COR-L47 (cell line): ENCODE results near the gene LRRC10.

ENCODE experiments used
- DNase-seq: peaks from one replicate; lab custom pipeline; 2025; lab: John Stamatoyannopoulos, UW

LRRC10 gene

GRCh38 chr12:69610729-69611128 is at the start of gene LRRC10:
Gene LRRC10, minus strand, starts transcription at chr12:69610907. Its CDS starts 69 bp downstream, at chr12:69610838.
- DNase-seq = no peak

DNA sequence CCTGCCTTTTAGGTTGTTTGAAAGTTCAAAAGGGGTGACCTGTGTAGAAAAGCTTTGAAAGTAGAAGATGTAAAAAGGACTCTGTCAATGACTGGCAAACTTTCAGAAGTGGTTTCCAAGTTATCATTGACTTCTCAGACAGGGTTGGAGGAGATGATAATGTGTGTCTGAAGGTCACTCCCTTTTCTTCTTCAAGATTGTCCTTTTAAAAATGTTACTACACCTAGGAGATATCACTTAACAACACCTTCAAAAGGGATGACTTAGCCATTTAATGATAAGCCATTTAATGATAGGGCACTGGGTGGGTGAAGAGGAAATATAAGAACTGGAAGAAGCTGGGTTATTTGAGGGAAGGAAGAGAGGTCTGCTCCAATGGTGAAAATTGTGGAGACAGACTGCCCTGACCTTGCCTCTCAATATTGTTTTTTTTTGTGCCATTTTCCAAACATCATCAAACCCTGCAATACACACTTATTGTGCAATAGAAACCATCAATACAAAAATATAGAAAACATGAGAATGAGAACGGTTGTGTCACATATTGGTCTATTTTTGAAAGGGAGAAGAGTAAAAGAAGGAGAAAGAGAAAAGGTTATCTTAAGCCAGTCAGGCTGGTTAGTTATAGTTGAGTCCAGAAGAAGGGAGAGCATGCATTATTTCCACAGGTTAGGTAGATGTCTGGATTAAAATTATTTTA is 49.6 kb upstream of the LRRC10 start:
- DNase-seq = no peak

GRCh38 chr12:69658203-69658602 is 47.5 kb upstream of the LRRC10 start:
- DNase-seq = no peak

DNA sequence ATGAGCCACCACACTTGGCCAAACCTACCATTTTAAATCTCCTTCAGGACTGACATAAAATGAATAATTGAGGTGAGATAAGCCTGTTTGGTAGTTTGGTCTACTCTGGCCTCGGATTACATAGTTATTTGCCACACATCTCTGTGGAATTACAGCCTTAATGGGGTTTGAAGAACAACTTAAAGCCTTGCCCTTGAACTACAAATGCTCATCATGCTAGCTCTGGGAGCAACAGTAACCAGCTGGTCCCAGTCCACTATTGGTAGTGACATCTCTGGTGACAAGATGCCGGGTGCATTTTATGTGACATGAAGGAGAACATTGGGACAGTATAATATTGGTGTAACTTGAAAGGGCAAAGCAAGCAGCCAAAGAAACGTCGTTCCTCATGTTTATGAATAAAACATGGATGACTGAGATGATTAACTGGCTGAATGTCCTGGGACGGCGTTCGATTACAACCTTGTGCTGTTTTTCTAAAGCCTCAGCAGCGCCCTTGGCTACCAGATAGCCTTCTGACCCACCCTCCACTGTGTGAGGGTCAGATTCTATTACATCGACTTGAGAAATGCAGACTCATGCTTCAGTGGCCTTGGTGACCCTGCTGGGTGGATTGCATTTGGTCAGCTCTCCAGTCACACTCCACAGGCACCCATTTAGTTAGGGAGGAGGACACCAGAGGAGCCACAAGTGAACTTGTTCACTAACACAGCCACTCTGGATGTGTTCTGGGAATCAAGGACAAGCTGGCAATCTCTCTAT is 46.9 kb upstream of the LRRC10 start:
- no peak for DNase-seq

DNA sequence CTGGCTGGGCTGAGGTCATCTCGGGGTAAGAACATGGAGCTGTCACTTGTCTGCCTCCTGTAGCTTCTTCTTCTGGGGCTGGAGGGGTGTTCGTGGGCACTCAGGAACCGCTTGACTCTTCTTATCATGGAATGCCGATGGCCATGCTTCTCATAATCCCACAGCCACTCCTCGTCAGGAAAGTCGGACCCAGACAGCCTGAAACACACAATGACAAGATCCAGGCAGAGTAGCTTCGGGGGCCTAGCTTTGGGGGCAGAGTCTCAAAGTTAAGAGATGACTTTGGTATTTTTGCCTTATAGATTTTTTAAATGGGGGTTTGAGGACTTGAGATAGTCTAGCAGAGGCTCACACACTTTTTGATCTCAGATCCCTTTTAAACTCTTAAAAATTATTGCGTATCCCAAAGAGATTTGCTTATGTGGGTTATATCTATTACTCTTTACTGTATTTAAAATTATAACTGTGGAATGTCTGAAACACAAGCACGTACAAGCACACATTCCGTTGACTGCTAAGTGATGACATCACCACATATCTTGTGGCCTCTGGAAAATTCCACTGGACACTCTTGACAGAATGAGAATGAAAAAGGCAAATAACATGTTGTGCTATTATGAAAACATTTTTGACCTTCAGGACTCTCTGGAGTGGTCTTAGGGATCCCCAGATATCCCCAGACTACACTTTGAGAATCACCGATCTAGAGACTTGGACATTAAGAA is 45.1 kb upstream of the LRRC10 start:
- no peak for DNase-seq

DNA sequence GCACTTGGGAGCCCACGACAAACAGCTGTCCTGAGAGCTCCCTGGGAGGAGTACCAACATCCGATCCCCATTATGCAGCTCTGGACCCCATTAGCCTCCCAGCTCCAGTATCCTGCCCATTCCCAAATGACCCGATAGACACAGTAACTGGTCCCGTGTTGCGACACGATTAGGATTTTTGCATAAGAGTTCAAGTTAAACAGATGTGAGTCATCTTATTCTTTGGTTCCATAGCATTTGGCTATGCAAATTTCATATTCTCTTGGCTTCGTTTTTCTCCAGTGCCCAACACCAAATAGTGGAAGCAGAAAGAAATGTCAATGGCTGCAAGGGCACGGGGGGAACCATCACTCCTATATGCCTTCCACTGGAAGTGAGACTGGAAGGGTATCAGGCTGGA is 43.0 kb upstream of the LRRC10 start:
- no peak for DNase-seq

- no peak for DNase-seq
Measured at GRCh38 chr12:69651922-69652321, 41.2 kb upstream of the LRRC10 start.

GRCh38 chr12:69649529-69649928 is 38.8 kb upstream of the LRRC10 start:
- DNase-seq = no peak

DNA sequence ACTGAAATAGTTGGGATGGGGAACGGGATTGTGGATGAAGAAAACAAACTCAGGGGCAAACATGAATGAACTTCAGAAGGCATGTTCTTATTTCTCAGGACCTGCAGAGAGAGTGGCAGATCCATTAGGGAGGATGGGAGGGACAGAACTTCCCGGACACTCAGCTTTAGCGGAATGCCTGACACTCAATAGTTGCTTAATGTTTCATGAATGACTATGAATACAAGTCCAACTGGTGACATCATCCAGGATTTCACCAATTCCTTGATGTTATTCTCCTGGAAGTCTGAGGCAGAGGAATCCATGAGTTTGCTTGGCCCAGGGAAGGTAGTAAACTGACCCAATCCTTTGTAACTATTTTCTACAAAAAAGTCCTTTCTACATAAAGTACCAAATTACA is 37.8 kb upstream of the LRRC10 start:
- no peak for DNase-seq

DNA sequence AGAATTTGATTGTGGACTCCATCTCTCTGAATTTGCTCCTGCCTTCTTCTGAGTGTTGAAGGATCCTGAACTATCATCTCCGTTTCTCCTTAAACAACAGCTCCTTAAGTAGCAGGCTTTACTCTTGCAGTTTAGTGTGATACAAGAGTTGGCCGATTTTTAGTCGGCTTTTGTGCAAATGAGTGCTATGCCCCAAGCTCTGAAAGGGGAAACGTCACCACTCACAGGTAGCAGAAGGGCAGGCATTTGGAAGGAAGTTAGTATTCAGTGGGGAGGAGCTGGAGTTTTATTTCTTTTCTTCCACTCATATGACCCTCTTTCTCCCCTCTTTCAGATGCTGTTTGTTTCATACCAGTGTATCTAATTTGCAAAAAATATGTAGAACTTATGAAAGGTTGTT is 36.5 kb upstream of the LRRC10 start:
- DNase-seq = no peak

- no peak for DNase-seq
Measured at GRCh38 chr12:69645031-69645430, 34.3 kb upstream of the LRRC10 start.

GRCh38 chr12:69644511-69644910 is 33.8 kb upstream of the LRRC10 start:
- DNase-seq = no peak

DNA sequence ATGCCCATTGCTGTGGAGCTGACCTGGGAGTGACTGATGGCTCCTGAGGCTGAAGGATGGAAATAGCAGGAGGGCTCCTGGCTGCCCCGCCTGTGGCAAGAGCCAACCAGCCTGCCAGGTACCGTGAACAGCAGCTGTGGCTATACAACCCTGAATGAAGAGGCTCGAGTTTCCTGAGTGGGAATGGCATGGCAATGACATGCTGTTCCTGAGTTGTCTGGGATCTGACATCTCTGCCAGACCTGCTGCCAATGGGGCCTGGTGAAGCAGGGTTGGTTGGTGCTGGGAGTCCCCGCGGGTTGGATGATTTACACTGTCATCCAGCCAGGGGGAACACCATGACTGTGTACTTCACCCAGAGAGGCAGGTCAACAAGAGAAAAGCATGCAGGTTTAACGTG is 31.8 kb upstream of the LRRC10 start:
- DNase-seq = no peak

DNA sequence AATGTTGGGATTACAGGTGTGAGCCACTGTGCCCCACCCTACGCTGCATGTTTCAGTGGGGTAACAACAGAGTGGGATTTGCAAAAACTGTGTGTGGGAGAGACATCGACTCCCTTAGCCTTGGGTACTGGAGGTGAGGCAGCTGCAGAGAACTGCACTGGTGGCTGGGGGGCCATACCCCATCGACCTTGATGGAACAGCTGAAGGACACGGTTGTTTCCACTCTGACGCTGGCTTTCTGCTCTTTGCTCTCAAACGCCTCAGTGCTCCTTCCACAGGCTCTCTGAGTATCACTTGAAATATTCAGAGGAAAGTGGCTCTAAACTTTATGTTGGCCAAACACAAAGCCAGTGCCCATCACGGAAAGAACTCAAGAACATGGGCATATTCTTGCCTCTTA is 30.8 kb upstream of the LRRC10 start:
- no peak for DNase-seq

DNA sequence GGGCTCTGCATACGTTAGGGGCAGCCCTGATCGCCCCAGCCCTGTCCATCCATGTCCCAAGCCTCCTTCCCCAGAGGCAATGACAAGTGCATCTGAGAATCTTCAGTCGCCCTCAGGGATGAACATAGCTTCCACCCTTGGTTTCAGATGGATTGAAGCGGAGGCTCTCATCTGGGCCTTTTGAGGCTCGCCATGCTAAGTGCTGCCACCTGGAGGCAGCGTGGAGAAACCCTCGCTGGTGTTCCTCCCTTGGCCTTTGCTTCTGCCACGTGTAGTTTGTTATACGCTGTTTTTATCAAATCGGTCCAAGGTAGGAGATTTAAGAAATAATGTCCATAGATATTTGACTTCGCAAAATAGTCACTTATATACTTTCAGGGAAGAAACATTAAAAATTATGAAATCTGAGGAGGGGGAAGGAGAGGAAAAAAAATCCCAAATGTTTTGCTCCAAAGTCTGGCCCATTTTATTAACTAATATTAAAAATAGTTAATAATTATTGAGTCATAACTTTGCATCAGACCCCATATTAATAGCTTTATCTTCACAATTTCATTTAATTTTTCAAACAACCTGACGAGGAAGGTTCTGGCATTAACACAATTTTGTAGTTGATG is 28.8 kb upstream of the LRRC10 start:
- DNase-seq = peak; percentile 44

GRCh38 chr12:69633061-69633460 is 22.4 kb upstream of the LRRC10 start:
- DNase-seq = no peak

DNA sequence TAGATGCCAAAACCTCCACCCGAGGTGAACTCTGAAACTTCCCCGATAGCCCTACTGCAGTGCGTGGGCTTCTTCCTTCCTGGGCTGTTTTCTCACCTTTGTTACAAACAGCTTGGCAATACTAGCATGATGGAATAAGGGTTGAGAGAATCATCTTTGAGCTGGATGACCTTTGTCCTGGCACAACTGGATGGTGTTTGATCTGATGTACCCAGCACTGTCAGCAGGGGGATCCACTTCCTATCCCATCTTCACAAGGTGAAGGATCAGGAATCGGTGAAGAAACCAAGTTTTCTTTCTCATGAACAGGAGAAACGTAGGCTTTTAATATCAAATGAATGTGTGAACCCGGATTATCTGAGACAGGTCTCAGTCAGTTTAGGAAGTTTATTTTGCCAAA is 19.5 kb upstream of the LRRC10 start:
- DNase-seq = no peak

DNA sequence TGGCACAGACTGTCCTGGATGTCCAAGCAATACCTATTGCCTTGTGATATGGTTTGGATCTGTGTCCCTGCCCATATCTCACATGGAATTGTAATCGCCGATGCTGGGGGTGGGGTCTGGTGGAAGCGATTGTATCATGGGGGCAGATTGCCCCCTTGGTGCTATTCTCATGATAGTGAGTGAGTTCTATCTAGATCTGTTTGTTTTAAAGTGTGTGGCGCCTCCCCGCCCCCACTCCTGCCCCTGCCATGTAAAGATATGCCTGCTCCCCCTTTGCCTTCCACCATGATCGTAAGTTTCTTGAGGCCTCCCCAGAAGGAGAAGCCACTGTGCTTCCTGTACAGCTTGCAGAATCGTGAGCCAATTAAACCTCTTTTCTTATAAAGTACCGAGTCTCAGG is 16.8 kb upstream of the LRRC10 start:
- DNase-seq = no peak

DNA sequence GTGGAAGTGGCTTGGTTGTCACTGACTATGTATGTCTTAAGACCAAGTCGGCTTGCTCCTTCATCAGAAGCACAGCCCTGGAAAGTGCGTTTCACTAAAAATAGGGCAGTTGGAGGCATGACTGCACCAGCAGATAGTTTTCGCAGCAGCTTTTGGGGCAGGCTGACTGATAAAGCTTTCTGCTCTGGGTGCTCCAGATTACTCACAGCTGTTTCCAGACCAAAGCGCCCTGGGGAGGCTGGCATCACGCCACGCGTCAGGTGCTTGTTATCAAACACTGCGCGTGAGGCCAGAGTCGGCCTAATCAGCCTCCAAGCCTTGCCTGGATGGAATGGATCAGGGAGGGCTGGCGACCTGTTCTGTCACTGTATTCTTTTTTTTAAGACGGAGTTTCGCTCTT is 13.3 kb upstream of the LRRC10 start:
- peak; percentile 92 for DNase-seq

DNA sequence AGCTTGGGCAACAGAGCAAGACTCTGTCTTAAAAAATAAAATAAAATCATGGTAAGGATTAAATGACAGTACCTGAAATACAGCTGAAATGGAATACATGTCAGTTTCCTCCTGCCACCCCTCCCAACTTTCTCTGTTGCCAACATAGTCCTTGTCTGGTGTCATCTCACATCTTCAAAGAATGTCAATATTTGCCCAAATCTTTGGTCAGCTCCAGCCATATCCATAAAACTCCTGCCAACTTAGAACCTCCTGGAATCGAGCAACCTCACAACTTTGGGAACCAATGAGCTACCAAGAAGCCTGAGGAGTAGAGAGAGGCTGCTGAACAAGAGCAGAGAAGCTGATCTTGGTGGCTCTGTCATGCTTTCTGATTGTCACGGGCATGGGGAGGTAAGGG is 10.8 kb upstream of the LRRC10 start:
- no peak for DNase-seq

GRCh38 chr12:69620921-69621320 is 10.2 kb upstream of the LRRC10 start:
- DNase-seq = no peak

GRCh38 chr12:69620077-69620476 is 9.4 kb upstream of the LRRC10 start:
- DNase-seq = no peak

DNA sequence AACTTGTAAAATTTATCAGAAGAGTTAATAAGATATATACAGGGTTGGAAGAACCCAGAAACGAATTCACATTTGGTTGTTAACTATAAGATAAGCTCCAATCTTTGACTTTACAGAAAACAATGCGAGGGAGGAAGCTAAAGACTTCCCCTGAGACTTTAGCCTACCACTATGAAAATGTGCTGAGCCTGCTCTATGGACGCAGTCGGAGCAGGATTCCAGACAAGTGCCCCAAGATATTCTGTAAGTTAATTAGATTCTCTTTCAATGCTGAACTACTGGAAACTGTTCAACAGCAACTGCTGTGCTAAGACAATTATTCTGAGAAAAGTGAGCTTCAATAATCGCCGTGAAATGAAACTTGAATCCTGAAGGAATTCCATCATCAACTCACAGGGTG is 8.3 kb upstream of the LRRC10 start:
- DNase-seq = no peak
